ENCODE results near the gene C1orf116. TPM values are rescaled to one million over a fixed set of nuclear protein-coding genes. Genes with fewer than 3 reads are reported as not detected.
A peak's percentile ranks its signal among the peaks of the same experiment; 100 is the strongest.

C1orf116 gene
- total and polyA plus RNA-seq, 4 donors, result 0.27 to 0.79 (median 0.46) TPM

DNA sequence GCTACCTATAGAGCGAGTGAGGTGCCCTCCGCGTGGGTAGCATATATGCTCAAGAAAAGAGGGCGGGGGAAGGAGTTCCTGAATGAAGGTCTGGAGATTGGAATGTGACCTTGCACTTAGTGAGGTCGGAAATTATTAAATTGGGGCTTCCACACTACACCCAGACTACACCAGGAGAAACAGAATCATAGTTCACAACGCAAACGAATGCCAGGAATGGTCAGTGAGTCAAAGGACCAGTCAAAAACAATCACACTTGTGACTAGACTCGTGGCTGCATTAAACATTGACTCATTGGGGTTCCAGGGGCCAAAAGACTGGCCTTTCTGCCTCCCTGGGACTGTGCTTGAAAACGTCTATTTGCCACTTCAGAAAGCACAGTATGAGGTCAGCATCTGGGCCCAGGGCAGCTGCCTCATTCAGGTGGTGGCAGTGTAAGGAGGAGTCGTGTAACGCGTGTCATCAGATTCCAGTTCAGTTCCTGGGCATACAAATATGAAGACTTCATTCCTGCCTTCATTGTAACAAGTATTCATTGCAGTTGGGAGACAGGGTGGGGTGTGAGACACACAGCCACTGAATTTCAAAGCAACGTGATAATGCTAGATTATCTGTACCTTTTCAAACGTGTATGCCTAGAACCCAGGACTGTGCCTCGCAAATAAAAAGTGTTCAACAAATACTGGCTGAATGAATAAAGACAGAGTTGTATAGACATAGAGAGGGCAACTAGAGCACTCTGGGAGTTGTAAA, 18.8 kb upstream of the C1orf116 start, which contains the start of gene YOD1:
YOD1 (minus strand) TSS at position 18 of the 753 bp plus-strand sequence. CDS start 178 bp downstream, outside the sequence.
- TF ChIP-seq, protein P1, sequence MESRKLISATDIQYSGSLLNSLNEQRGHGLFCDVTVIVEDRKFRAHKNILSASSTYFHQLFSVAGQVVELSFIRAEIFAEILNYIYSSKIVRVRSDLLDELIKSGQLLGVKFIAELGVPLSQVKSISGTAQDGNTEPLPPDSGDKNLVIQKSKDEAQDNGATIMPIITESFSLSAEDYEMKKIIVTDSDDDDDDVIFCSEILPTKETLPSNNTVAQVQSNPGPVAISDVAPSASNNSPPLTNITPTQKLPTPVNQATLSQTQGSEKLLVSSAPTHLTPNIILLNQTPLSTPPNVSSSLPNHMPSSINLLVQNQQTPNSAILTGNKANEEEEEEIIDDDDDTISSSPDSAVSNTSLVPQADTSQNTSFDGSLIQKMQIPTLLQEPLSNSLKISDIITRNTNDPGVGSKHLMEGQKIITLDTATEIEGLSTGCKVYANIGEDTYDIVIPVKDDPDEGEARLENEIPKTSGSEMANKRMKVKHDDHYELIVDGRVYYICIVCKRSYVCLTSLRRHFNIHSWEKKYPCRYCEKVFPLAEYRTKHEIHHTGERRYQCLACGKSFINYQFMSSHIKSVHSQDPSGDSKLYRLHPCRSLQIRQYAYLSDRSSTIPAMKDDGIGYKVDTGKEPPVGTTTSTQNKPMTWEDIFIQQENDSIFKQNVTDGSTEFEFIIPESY (IDR thresholded peaks at IDR 0.05), result peak; percentile 92
- peak in 1 of 2 donors; percentile 2 for TF ChIP-seq RXRA (IDR thresholded peaks at IDR 0.05)
- TF ChIP-seq HNF4G (IDR thresholded peaks at IDR 0.05), result no peak
- Histone ChIP-seq H3K9ac (ENCODE audit: low read depth in 1 of 2, low read length in 2 of 2) (peak within 1 kb of the TSS; percentile 81 to 95), H3K27ac (ENCODE audit: low read depth in 1 of 2, low read length in 2 of 2) (peak within 1 kb of the TSS; percentile 81 to 82), H3K4me3 (ENCODE audit: low read depth in 1 of 3, low read length in 3 of 3) (peak within 1 kb of the TSS; percentile 78 to 99 (median 84)), H3K4me1 (ENCODE audit: control insufficient read depth in 4 of 4, insufficient read depth in 4 of 4, low read length in 3 of 4) (peaks cover 1 to 38% (median 12%) of the 10 kb centered on the region in 4 donors), H3K27me3 (ENCODE audit: control insufficient read depth in 4 of 4, insufficient read depth in 4 of 4, low read length in 3 of 4) (no peaks in the 10 kb centered on the region), H3K9me3 (ENCODE audit: control insufficient read depth in 4 of 4, low read length in 3 of 4) (no peaks in the 10 kb centered on the region), H3K36me3 (ENCODE audit: control insufficient read depth in 4 of 4, insufficient read depth in 3 of 4, low read depth in 1 of 4, low read length in 3 of 4) (peaks cover 0 to 14% (median 3%) of the 10 kb centered on the region in 4 donors)
- WGBS, result 50% methylated on average over 15 of the region's 15 CpGs
- no peak for DNase-seq (ENCODE audit: low spot score)

DNA sequence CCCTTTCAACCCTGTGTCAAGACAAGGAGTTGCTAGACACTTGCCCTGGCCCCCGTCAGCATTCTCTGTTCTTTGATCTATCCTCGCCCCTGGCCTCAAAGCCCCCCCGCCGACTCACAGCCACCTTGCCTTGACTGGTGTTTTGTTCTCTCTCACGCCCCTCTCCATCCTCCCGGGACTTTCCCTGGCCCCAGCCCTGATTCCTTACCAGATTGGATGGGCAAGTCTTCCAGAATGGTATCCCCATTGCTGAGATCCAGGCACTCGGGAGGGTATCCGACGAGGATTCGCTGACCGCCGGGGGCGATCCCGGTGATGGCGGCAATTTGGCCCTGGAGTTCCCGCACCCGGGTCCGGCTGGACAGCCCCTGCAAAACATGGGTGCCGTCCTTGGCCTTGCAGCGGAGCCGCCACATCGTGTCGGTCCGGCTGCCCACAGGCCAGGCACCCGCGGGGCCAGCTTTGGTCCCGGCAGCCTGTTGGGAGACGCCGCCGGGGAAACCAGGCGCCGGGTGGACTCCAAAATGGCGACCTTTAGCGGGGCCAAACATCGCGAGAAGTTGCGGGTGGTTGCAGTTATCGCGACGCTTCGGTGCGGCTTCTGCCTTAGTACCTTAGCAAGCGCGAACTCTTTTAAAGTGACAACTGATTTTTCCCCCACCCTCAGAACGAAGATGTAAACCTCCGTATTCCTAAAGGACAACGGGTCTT, 18.1 kb upstream of the C1orf116 start:
- WGBS, result under 1% methylated on average over 47 of the region's 47 CpGs
- Histone ChIP-seq H3K27me3 (ENCODE audit: control insufficient read depth in 4 of 4, insufficient read depth in 4 of 4, low read length in 3 of 4) (no peaks in the 10 kb centered on the region), H3K36me3 (ENCODE audit: control insufficient read depth in 4 of 4, insufficient read depth in 3 of 4, low read depth in 1 of 4, low read length in 3 of 4) (peaks cover 0 to 18% (median 3%) of the 10 kb centered on the region in 4 donors), H3K4me1 (ENCODE audit: control insufficient read depth in 4 of 4, insufficient read depth in 4 of 4, low read length in 3 of 4) (peaks cover 1 to 39% (median 12%) of the 10 kb centered on the region in 4 donors), H3K9me3 (ENCODE audit: control insufficient read depth in 4 of 4, low read length in 3 of 4) (no peaks in the 10 kb centered on the region), H3K9ac (ENCODE audit: low read depth in 1 of 2, low read length in 2 of 2) (peak overlapping the region; percentile 81 to 95), H3K27ac (ENCODE audit: low read depth in 1 of 2, low read length in 2 of 2) (peak overlapping the region; percentile 81 to 82), H3K4me3 (ENCODE audit: low read depth in 1 of 3, low read length in 3 of 3) (peak overlapping the region; percentile 78 to 99 (median 84))
- peak; percentile 92 for DNase-seq (ENCODE audit: low spot score)
- TF ChIP-seq RXRA (IDR thresholded peaks at IDR 0.05) (peak in 1 of 2 donors; percentile 3), YY1 (IDR thresholded peaks at IDR 0.05) (peak; percentile 99), TAF1 (conservative IDR thresholded peaks at IDR 0.05) (no peak), EGR1 (IDR thresholded peaks at IDR 0.05; ENCODE audit: low read depth in 2 of 2) (no peak), HNF4A (conservative IDR thresholded peaks at IDR 0.05) (no peak), SP1 (IDR thresholded peaks at IDR 0.05) (no peak)
- TF ChIP-seq, protein P2, sequence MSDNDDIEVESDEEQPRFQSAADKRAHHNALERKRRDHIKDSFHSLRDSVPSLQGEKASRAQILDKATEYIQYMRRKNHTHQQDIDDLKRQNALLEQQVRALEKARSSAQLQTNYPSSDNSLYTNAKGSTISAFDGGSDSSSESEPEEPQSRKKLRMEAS (IDR thresholded peaks at IDR 0.05), result peak; percentile 39
- TF ChIP-seq, protein P3, sequence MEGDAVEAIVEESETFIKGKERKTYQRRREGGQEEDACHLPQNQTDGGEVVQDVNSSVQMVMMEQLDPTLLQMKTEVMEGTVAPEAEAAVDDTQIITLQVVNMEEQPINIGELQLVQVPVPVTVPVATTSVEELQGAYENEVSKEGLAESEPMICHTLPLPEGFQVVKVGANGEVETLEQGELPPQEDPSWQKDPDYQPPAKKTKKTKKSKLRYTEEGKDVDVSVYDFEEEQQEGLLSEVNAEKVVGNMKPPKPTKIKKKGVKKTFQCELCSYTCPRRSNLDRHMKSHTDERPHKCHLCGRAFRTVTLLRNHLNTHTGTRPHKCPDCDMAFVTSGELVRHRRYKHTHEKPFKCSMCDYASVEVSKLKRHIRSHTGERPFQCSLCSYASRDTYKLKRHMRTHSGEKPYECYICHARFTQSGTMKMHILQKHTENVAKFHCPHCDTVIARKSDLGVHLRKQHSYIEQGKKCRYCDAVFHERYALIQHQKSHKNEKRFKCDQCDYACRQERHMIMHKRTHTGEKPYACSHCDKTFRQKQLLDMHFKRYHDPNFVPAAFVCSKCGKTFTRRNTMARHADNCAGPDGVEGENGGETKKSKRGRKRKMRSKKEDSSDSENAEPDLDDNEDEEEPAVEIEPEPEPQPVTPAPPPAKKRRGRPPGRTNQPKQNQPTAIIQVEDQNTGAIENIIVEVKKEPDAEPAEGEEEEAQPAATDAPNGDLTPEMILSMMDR (IDR thresholded peaks at IDR 0.05; ENCODE audit: low read depth, low read length, missing input control), result no peak
- TF ChIP-seq, protein P1 (IDR thresholded peaks at IDR 0.05), result peak; percentile 100
